Cardiac fibroblast (primary cell): ENCODE measurements around the gene ACADVL.

Experiments
- DNase-seq, 2 donors: peaks; one replicate each; pipeline versions ENCODE4 v3.0.0 to v3.0.0-alpha.2; 2010; ENCODE audit warnings: low read depth in 2 of 2
- H3K4me3 ChIP-seq, 2 donors: replicated peaks in 1 of 2; 1 replicate in 1 of 2; 2 replicates in 1 of 2; pipeline ENCODE4 v1.5.1; 2011; ENCODE audit warnings: low read depth in 2 of 2, low read length in 2 of 2, mild to moderate bottlenecking in 2 of 2, moderate library complexity in 1 of 2
- CTCF ChIP-seq: IDR thresholded peaks from one replicate; pipeline ENCODE4 v1.5.1; 2011; ENCODE audit warnings: low read depth, mild to moderate bottlenecking, low read length, inconsistent platforms

The ACADVL gene

GRCh38 chr17:7184091-7184488 is 35.6 kb upstream of the ACADVL start:
- H3K4me3 ChIP-seq = no peak overlapping the region
- no peak for DNase-seq
- no peak for TF ChIP-seq CTCF

GRCh38 chr17:7184647-7185046 is 35.1 kb upstream of the ACADVL start:
- no peak overlapping the region for H3K4me3 ChIP-seq
- no peak for DNase-seq
- no peak for TF ChIP-seq CTCF

GRCh38 chr17:7186241-7186640 is 33.5 kb upstream of the ACADVL start:
- no peak overlapping the region for H3K4me3 ChIP-seq
- peak; percentile 32 for TF ChIP-seq CTCF
- DNase-seq = no peak

GRCh38 chr17:7190276-7190917 is 29.3 kb upstream of the ACADVL start:
- DNase-seq = no peak
- H3K4me3 ChIP-seq = no peak overlapping the region
- TF ChIP-seq CTCF = no peak

- DNase-seq = no peak
- TF ChIP-seq CTCF = no peak
- H3K4me3 ChIP-seq = no peak overlapping the region
Observed at GRCh38 chr17:7191069-7191468, 28.7 kb upstream of the ACADVL start.

- no peak for TF ChIP-seq CTCF
- H3K4me3 ChIP-seq = no peak overlapping the region
- DNase-seq = peak; percentile 39 to 48
Observed at GRCh38 chr17:7191571-7192270, 28.0 kb upstream of the ACADVL start.
